HG02610 (cell line): Measurements from ENCODE around the gene RNASET2.
A peak's percentile ranks its signal among the peaks of the same experiment; 100 is the strongest.
"Not testable (repeated sequence)": the region's sequence is repeated elsewhere in the genome, so short reads cannot be mapped to it uniquely, and the experiment has no call there.

ENCODE experiments used
- ATAC-seq: cut with Tn5 transposase; IDR thresholded peaks from one replicate; pipeline ENCODE4 v1.9.1; 2021; ENCODE audit warnings: mild to moderate bottlenecking, moderate library complexity; ENCODE audit not compliant: unreplicated experiment

The RNASET2 gene

GRCh38 chr6:166949528-166950442 lies 6.6 kb downstream of the RNASET2 start:
- no peak for ATAC-seq

DNA sequence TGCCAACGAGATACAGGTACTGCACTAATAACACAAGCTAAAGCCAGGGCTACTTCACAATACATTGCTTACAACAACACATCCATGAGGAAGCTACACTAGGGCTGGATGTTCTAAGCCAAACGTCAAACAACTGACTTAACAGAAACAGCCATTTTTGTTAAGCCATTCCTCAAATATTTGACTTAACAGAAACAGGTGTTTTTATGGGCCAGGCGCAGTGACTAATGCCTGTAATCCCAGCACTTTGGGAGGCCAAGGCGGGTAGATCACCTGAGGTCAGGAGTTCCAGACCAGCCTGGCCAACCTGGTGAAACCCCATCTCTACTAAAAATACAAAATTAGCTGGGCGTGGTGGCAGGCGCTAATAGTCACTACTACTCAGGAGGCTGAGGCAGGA lies 7.6 kb downstream of the RNASET2 start:
- ATAC-seq = not testable (repeated sequence)

DNA sequence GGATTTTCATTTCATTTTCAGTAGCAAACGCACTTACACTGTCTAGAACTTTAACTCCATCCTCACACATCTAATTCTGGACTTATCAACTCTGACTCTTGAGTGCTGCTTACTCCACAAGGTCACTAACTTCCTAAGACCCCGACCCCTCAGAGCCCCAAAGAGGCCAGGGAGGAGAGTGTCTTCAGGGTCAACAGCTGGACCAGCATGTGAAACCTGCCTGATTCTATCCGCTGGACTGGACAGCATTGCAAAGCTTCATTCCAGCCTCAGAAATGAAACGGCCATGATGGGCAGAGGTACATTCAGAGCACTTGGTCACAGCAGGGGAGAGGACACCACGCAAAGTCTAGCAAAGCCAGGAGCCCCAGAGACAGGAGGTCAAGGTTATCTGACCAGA lies 9.1 kb downstream of the RNASET2 start:
- no peak for ATAC-seq

GRCh38 chr6:166946125-166946524 lies 10.2 kb downstream of the RNASET2 start:
- no peak for ATAC-seq

DNA sequence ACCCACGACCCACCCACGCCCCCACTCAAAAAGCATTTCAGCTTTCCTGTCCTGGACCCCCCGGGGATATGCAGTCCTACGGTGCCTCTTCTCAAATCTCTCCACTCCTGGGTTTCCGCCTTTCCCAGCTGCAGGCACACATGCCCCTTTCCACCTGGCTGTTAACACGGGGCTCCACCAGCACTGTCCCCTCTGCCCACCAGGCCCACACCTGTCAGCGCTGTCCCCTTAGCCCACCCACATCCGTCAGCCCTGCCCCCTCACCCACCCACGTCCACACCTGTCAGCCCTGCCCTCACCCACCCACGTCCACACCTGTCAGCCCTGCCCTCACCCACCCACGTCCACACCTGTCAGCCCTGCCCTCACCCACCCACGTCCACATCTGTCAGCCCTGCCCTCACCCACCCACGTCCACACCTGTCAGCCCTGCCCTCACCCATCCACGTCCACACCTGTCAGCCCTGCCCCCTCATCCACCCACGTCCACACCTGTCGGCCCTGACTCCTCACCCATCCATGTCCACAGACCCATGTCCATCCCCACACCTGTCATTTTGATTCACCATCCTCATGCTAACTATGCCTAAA lies 11.6 kb downstream of the RNASET2 start:
- ATAC-seq = no peak

- ATAC-seq = no peak
These were observed 13.8 kb downstream of the RNASET2 start for GRCh38 chr6:166942393-166943168.

GRCh38 chr6:166940643-166941068 lies 15.7 kb downstream of the RNASET2 start:
- ATAC-seq = no peak

DNA sequence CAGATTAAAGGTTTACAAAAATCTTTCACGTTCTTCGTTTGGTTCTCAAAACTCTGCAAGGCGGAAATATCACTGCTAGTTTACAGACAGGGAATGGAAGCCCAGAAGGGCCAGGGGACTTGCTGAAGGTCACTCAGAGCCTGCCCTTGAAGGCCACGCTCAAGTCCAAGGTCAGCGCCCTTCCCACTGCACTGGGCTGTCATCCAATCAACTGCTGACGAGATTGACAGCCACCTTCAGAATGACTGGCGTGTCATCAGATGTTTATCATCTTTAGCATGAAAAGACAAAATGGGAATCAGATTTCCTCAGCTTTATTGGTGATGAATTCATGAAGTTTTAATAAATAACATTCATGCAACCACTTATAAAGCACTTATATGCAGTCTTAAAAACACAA lies 16.5 kb downstream of the RNASET2 start:
- no peak for ATAC-seq

DNA sequence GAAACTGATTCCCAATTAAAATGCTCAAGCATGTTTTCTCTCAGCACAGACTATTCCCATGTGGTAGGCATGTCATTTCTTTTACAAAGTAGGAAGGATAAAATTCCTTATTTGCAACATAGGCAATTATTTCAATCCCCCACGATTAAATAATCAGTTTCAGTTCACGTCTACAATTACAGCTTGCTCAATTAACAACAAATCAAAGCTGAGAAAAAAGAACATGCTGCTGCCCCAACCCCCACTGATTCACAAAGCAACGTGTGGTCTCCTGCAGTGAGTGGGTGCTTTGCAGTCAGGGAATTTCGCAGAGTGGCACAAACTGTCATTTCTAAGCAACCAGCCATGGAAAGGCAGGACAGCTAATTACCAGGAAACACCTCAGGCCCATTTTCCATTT lies 17.0 kb downstream of the RNASET2 start:
- no peak for ATAC-seq

GRCh38 chr6:166938704-166939103 lies 17.6 kb downstream of the RNASET2 start:
- no peak for ATAC-seq

DNA sequence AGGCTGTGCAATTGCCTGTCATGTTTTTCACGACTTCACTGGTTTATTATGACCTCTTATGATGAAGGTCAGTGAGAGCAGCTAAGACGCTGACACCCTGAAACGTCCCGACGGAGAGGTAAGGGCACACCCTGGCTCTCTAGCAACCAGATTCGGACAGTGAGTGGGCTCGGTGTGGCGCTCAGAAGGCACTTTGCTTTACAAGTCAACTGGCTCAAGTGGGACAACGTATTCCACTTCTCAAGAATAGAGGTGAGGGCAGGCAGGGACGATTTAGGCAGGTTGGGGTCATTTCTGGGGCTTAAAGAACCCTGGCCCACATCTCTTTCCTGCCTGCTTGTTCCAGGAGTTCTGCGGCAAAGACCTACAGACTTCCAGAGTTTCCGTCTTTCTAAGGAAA lies 18.2 kb downstream of the RNASET2 start:
- ATAC-seq = no peak

GRCh38 chr6:166937746-166938145 lies 18.6 kb downstream of the RNASET2 start:
- no peak for ATAC-seq

GRCh38 chr6:166936079-166936787 lies 20.1 kb downstream of the RNASET2 start:
- ATAC-seq = peak; percentile 51

GRCh38 chr6:166935353-166935752 lies 21.0 kb downstream of the RNASET2 start:
- no peak for ATAC-seq

DNA sequence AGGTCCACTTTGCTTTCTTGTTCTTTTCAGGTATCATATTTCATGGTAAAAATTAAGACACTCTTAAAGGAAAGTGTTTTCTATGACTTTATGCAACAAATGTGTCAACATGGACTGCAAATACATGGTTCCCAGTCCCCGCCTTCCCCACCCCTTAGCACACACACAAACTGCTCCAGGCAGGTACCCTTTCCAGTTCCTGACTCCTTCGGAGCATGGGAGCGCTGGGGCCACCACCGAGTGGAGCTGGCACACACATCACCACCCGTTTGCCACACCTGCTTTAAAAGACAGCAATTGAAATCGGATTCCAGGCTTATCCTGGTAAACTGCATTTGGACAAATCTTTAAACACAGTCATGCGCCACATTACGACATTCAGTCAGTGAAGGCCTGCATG lies 22.2 kb downstream of the RNASET2 start:
- no peak for ATAC-seq

DNA sequence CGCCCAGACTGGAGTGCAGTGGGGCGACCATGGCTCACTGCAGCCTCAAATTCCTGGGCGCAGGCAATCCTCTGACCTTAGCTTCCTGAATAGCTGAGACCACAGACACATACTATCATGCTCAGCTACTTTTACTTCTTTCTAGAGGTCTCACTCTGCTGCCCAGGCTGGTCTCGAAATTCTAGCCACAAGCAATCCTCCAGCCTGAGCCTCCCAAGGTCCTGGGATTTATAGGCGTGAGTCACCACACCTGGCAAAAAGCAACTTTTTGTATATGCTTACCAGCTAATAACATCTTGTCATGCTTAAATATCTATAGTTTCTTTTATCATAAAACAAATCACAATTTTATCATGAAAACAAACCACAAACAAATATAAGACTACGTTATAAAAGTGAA lies 23.0 kb downstream of the RNASET2 start:
- ATAC-seq = no peak

DNA sequence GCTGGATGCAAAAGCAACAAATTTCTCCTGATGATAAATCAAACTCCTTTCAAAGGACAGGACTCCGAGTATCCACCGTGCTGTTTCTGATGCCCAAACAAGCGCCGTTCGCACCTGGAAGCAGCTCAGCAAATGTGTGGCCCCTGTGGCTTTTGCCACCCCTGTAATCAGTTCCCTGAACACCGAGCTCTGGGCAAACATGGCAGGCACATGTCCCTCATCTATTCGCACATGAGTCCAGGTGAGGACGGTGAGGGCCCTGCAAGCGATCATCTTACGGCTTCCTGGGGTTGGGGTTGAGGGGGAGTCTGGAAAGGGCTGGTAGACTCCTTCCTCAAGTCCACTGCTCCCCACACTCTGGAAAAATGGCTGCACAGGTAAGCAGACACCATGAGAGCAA lies 23.7 kb downstream of the RNASET2 start:
- ATAC-seq = no peak

DNA sequence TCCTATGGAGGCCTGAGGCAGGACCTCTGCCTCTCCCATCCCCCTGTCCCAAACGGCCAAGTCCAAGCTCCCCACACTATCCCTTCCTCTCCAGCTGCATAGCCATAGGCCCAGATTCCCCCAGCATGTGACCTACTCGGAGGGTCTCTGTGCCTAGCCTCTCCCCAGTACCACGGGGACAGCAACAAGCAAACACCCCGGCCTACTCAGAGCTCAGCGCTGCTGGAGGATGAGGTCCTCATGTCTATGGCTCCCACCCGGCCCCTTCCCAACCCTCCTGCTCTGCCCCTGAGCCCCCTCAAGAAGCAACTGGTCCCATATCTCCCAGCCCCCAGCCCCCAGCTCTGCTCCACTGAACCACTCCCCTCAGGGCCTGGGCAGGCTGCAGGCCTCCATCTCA lies 24.2 kb downstream of the RNASET2 start:
- ATAC-seq = no peak

GRCh38 chr6:166931426-166931970 lies 24.9 kb downstream of the RNASET2 start:
- no peak for ATAC-seq

- ATAC-seq = no peak
These were observed 25.9 kb downstream of the RNASET2 start for GRCh38 chr6:166930354-166930891.
